Mucosa of descending colon (tissue), 3 donors: ENCODE results near the gene ZNG1E. TPM values are rescaled to one million over a fixed set of nuclear protein-coding genes. Genes with fewer than 3 reads are reported as not detected.
"Not testable (repeated sequence)": the region's sequence is repeated elsewhere in the genome, so short reads cannot be mapped to it uniquely, and the experiment has no call there.

Experiments
- ATAC-seq: fragments of 200-7000 bp; cut with Tn5 transposase; one replicate; pipeline ENCODE4 v1.9.1; 2020; ENCODE audit warnings: mild to moderate bottlenecking, moderate library complexity
- DNase-seq, 3 donors: peaks; one replicate each; pipeline ENCODE4 v3.0.0-alpha.2; 2020
- H3K36me3 ChIP-seq: fragments of 200-600 bp; one replicate; pipeline ENCODE4 v1.8.0; 2021; ENCODE audit warnings: low read depth, mild to moderate bottlenecking
- H3K4me1 ChIP-seq: fragments of 200-600 bp; one replicate; pipeline ENCODE4 v1.8.0; 2021; ENCODE audit warnings: low read depth, mild to moderate bottlenecking
- H3K4me3 ChIP-seq: fragments of 200-600 bp; one replicate; pipeline ENCODE4 v1.8.0; 2021; ENCODE audit warnings: mild to moderate bottlenecking
- H3K9me3 ChIP-seq: fragments of 200-600 bp; one replicate; pipeline ENCODE4 v1.8.0; 2021; ENCODE audit warnings: mild to moderate bottlenecking
- intact Hi-C, 2 donors: fragments of 100-400 bp; cut with DNase I in 1 of 2; cut with micrococcal nuclease in 1 of 2; formaldehyde crosslinking; loops; one replicate each; pipeline versions ENCODE4 v1.11.0 to v1.11.1; 2022; cut with DNase I, micrococcal nuclease
- long read RNA-seq, 2 donors: library from polyadenylated mRNA; unstranded; transcript quantifications; one replicate each; pipeline ENCODE4 v2.0.0, GENCODE V29; 2019 to 2021
- total RNA-seq, 3 donors: library from RNA; stranded (reverse); fragmentation: NEBNext Ultra II Directional in 2 of 3; extraction: Animal tissue kit (Norgen Biotek cat#: 25700) in 2 of 3; gene quantifications; one replicate each; pipeline versions ENCODE4 v1.2.1 to v1.2.4, GENCODE V29; 2021 to 2023
- donor health status: DM: no; HTN: no; CAD: no; lungs with moderate emphysema.
- donor health status: DM: no; HTN: no; CAD: no.
- donor health status: DM: no; HTN: yes; CAD: no.

The ZNG1E gene
- total RNA-seq, result 10 to 100 TPM; 41.3 to 46.0 (median 44.4) TPM
- long read RNA-seq, donor 1, transcript CBWD5-207 (15 exons, 1,791 nt), result major isoform, 8 of 27 reads
- long read RNA-seq, donor 1, partial matches to known transcripts, result 1 of 27 reads
- long read RNA-seq, donor 1, other reads (novel, unspliced or antisense), result 9 of 27 reads
- long read RNA-seq, donor 2, transcript CBWD5-202 (3 exons, 1,347 nt), result major isoform, 9 of 31 reads
- long read RNA-seq, donor 2, transcript CBWD5-207 (15 exons, 1,791 nt), result minor isoform, 5 of 31 reads
- long read RNA-seq, donor 2, partial matches to known transcripts, result 3 of 31 reads
- long read RNA-seq, donor 2, other reads (novel, unspliced or antisense), result 7 of 31 reads

DNA sequence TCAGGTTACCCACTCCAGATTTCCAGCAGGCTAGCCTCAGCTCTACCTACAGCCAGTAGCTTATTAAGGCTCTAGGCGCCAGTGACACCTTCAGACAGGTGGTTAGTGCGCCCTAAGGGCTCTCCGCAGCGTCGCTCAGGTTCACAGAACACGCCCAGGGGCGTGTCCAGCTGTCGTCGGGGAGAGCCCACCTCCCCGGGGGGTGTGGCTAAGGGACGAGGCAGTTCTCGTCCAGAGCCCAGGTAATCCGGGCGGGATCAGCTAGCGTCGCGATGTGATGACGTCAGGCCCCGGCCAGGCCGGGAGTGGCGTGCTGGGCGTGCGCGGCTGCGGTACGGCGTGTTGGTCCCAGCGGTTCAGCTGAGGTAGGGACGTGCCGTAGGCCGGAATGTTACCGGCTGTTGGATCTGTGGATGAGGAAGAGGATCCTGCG is at the start of gene ZNG1E:
Gene ZNG1E (plus strand): TSS at position 340 of the 433 bp plus-strand sequence. CDS start 49 bp downstream, at position 389.
- intact Hi-C loops, H3K36me3 ChIP-seq, H3K4me3 ChIP-seq, ATAC-seq, H3K4me1 ChIP-seq, H3K9me3 ChIP-seq: not testable (repeated sequence)
- peak; percentile 79 to 89 (median 84) for DNase-seq

DNA sequence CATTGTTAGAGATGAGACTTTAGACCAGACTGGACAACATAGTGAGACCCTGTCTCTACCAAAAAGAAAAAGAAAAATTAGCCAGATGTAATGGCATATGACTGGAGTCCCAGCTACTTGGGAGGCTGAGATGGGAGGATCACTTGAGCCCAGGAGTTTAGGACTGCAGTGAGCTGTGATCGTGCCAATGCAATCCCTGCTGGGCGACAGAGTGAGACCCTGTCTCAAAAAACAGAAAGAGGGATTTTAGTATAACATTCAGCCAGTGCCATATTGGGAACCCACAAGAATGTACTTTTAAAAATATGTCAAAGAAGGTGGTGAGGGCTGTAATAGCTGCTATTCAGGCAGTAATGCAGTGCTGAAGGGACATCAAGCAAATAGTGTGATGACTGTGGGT is 2.1 kb upstream of the ZNG1E start:
- intact Hi-C loops, ATAC-seq, H3K4me3 ChIP-seq, H3K4me1 ChIP-seq, H3K9me3 ChIP-seq, H3K36me3 ChIP-seq, DNase-seq: not testable (repeated sequence)

DNA sequence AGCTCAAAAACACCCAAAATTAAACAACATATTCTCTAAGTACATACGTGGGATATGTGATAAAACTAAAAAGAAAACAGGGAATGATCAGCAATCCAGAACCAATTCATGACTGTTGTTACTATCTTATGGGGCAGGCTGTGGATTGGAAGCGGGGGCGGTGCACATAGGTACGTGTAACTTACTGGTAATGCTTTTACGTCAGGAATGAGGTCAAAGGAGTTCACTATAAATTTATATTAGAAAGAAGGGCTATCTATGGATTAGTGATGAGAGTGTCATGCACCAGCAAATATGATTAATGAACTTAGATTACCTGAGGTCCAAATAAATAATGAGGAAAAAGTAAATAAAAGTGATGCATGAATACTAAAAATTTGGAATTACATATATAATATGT is 710 bp upstream of the ZNG1E start:
- H3K4me1 ChIP-seq, intact Hi-C loops, H3K4me3 ChIP-seq, H3K9me3 ChIP-seq, H3K36me3 ChIP-seq, ATAC-seq: not testable (repeated sequence)
- DNase-seq, result peak in 2 of 3 donors; percentile 26 to 35

DNA sequence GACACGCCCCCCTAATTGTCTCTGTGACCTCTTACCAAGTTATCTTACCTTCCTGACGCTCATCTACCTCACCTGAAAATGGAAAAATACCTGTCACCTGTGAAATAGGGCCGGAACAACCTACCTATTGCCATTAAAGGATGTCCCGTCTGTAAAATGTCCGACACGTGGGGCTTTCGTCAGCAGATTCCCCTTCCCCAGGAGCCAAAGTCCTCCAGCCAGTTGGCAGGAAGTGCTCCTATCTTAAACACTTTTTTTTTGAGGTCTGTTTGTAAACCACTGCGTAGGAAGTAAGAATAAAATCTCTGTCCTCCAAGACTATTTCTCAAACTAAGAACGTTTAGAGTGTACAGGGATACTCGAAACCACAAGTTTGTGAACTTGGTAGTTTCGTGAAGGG is 661 bp downstream of the ZNG1E start:
- H3K4me3 ChIP-seq, intact Hi-C loops, H3K9me3 ChIP-seq, H3K36me3 ChIP-seq, H3K4me1 ChIP-seq: not testable (repeated sequence)
- DNase-seq (peak; percentile 58 to 69 (median 62)), ATAC-seq (peak; percentile 74)

DNA sequence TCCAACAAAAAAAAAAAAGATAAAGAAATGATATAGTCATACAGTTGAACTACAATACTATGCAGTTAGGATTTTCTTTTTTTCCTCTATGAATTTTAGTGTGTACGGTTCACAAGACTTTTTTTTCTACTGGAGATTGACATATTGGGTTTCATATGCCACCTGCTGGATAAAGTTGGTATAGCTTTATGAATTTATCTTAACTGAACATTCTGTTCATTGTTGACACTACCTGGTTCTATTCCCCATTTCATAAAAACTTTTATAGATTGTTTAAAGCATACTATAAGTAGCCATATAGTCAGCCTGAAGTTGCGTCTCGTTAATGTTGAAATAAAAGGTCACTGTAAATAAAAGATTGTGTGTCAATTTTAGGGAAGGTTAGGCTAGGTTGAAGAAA is 2.8 kb downstream of the ZNG1E start:
- ATAC-seq, H3K9me3 ChIP-seq, intact Hi-C loops: not testable (repeated sequence)

DNA sequence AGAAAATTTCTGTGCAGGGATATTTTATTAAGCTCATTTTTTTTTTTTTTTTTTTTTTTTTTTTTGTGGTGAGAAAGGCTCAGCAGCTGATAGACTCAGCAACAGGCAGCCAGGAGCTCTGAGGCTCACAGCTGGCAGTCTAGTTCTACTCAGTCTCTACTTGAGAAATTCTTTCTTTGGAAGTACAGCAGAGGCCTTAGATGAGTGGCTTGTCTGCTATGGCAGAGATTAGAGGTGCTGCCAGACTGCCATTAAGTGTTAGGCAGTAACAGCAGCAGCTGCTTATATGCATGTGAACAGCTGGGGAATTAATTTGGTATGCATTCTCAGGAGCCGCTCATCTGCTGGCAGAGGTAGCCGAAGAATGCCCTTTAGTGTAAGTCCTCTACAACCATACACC is 27.8 kb downstream of the ZNG1E start:
- H3K4me3 ChIP-seq, intact Hi-C loops, H3K4me1 ChIP-seq, H3K9me3 ChIP-seq, DNase-seq, ATAC-seq, H3K36me3 ChIP-seq: not testable (repeated sequence)

More for the DNA sequence above, 2.8 kb downstream of the ZNG1E start:
- not testable (repeated sequence) for H3K36me3 ChIP-seq, DNase-seq, H3K4me3 ChIP-seq, H3K4me1 ChIP-seq

DNA sequence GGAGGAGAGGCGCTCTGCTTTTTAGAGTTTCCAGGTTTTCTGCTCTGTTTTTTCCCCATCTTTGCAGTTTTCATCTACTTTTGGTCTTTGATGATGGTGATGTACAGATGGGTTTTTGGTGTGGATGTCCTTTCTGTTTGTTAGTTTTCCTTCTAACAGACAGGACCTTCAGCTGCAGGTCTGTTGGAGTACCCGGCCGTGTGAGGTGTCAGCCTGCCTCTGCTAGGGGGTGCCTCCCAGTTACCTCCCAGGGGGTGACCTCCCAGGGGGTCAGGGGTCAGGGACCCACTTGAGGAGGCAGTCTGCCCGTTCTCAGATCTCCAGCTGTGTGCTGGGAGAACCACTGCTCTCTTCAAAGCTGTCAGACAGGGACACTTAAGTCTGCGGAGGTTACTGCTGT is 38.7 kb downstream of the ZNG1E start:
- ATAC-seq, intact Hi-C loops, H3K4me1 ChIP-seq, H3K9me3 ChIP-seq, H3K36me3 ChIP-seq, H3K4me3 ChIP-seq, DNase-seq: not testable (repeated sequence)

DNA sequence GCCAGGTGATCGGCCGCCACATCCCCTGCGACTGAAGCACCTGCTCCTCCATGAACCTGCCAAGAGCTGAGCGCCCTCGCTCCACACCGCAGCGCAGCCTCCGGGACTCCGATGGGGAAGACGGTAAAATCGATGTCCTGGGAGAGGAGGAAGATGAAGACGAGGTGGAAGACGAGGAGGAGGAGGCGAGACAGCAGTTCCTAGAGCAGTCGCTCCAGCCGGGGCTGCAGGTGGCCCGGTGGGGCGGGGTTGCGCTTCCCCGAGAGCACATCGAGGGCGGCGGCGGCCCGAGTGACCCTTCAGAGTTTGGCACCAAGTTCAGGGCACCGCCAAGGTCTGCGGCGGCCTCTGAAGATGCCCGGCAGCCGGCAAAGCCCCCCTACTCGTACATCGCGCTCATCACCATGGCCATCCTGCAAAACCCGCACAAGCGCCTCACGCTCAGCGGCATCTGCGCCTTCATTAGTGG is 61.4 kb downstream of the ZNG1E start, which contains the start of gene FOXD4L4:
Gene FOXD4L4 (plus strand): TSS at position 51 of the 469 bp plus-strand sequence. CDS start 0 bp downstream, at position 51.
- H3K4me3 ChIP-seq, H3K36me3 ChIP-seq, H3K4me1 ChIP-seq, H3K9me3 ChIP-seq, intact Hi-C loops, ATAC-seq: not testable (repeated sequence)
- DNase-seq, result peak in 2 of 3 donors; percentile 15 to 27

DNA sequence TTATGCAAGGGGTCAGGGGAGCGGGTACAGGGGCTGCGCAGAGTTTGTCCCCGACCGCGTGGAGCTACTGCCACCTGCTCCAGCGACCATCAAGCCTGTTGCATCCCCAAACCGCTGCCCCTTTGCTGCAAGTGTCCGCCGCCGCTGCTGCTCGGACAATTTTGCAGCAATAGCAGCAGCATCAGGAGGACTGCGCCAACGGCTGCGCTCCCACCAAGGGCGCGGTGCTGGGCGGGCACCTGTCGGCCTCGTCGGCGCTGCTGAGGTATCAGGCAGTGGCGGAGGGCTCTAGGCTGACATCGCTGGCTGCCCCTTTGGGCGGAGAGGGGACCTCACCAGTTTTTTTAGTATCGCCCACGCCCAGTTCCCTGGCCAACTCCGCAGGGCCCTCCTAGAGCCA is 62.4 kb downstream of the ZNG1E start:
- H3K4me3 ChIP-seq, DNase-seq, H3K9me3 ChIP-seq, intact Hi-C loops, H3K36me3 ChIP-seq, H3K4me1 ChIP-seq: not testable (repeated sequence)
- peak; percentile 14 for ATAC-seq

Other genes with a start within 250 kb of the ZNG1E start
- gene FOXD4L4, start 61.2 kb downstream of the ZNG1E start, total RNA-seq, result under 1 TPM in 2 of 3 donors, not detected in 1; 0.25 to 0.27 TPM